GM19025 (cell line): ENCODE measurements around the gene ZNF281.
"Not testable (repeated sequence)": the region's sequence is repeated elsewhere in the genome, so short reads cannot be mapped to it uniquely, and the experiment has no call there.

Experiments used
- ATAC-seq: cut with Tn5 transposase; IDR thresholded peaks from one replicate; pipeline ENCODE4 v1.9.1; 2021; ENCODE audit warnings: mild to moderate bottlenecking, low read depth, moderate library complexity; ENCODE audit not compliant: unreplicated experiment

Gene ZNF281, protein sequence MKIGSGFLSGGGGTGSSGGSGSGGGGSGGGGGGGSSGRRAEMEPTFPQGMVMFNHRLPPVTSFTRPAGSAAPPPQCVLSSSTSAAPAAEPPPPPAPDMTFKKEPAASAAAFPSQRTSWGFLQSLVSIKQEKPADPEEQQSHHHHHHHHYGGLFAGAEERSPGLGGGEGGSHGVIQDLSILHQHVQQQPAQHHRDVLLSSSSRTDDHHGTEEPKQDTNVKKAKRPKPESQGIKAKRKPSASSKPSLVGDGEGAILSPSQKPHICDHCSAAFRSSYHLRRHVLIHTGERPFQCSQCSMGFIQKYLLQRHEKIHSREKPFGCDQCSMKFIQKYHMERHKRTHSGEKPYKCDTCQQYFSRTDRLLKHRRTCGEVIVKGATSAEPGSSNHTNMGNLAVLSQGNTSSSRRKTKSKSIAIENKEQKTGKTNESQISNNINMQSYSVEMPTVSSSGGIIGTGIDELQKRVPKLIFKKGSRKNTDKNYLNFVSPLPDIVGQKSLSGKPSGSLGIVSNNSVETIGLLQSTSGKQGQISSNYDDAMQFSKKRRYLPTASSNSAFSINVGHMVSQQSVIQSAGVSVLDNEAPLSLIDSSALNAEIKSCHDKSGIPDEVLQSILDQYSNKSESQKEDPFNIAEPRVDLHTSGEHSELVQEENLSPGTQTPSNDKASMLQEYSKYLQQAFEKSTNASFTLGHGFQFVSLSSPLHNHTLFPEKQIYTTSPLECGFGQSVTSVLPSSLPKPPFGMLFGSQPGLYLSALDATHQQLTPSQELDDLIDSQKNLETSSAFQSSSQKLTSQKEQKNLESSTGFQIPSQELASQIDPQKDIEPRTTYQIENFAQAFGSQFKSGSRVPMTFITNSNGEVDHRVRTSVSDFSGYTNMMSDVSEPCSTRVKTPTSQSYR

DNA sequence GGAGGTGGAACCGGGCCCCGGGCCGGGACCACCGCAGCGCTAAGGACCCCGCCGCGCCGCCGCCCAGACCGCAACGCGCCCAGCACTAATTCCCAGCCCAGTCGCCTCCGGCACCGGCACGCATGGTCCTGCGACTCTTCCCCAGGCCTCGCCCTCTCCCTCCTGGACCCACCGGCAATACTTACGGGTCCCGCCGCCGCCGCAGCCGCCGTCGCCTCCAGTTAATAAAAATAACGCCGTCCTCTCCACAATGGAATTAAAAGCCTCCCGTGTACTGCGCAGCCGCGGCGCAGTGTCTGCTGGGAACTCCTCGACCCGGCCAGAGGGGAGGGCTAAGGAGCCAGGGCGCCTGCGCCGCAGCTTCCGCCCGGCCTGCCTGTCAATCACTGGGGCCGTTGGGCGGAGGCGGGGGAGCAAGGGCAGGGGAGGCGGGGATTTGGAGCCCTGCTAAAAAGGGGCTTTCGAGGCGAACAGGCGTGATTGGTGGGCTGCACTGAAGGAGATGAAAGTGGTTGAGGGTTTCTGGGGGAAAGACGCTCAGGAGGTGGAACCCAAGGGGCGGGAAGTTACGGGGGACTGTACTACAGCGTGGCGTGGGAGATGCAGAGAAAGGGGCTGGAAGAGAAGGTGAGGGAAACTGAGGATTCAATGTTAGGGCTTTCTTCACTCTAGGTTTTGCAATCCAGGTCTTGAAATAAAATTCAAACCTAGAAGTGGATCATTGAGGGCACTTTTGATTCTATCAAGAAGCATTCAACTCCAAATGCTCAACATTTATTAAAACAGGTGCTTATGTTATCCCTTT, at the start of gene ZNF281:
ZNF281 (minus strand) TSS at position 276 of the 805 bp plus-strand sequence. CDS start 331 bp downstream, outside the sequence.
- peak; percentile 93 for ATAC-seq

DNA sequence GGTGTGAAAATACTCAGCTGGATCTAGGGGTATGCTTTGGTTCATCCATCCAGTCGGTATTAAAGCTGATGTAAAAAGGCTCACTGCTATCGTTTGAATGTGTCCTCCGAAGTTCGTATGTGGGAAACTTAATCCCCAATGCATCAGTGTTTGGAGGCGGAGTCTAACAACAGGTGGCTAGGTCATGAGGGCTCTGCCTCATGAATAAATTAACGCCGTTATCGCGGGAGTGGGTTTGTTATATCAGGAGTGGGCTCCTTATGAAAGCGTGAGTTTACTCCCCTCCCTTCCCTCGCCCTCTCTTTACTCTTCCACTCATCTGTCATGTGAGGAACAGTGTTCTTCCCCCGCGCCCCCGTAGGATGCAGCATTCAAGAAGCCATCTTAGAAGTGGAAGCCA, 48.9 kb upstream of the ZNF281 start:
- no peak for ATAC-seq

DNA sequence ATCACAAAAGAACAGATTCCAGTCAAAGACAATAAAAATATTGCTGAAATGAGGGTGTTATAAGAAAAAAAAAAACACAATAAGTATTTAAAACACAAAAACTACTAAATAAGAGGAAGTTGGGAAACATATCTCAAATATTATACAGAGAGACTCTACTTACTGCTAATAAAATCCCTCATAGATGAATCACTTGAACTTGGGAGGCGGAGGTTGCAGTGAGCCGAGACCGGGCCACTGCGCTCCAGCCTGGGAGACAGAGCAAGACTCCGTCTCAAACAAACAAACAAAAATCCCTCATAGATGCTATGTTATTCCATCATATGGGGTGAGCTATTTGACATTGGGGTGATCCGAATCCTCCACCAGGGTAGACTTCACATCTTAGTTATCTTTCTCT, 48.0 kb upstream of the ZNF281 start:
- no peak for ATAC-seq

DNA sequence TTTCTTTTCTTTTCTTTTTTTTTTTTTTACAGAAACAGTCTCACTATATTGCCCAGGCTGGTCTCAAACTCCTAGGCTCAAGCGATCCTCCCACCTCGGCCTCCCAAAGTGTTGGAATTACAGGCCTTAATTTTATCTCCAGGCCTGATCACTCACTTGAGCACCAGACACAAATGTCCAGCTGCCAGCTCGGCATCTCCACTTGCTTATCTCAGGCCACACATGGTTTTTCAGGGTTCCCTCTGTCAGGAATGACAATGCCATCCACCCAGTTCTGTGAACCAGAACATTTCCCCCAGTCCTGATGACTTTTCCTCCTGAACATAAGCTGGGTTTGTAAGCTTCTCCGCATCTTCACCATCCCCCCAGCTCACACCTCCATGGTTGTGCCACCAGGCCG, 44.6 kb upstream of the ZNF281 start:
- ATAC-seq: no peak

DNA sequence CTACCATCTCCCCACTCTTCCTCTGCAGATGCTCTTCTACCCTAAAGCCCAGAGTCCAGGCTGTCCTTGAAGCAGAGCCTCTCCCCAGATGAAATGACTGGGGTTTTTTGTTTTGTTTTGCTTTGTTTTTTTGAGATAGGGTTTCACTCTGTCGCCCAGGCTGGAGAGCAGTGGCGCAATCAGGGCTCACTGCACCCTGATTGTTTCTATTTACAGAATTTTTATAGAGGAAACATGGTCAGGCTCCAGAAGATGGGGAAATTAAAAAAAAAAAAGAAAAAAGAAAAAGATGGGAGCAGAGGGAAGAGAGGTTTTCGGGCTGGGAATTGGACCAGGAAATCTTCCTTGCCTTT, 43.7 kb upstream of the ZNF281 start:
- no peak for ATAC-seq

DNA sequence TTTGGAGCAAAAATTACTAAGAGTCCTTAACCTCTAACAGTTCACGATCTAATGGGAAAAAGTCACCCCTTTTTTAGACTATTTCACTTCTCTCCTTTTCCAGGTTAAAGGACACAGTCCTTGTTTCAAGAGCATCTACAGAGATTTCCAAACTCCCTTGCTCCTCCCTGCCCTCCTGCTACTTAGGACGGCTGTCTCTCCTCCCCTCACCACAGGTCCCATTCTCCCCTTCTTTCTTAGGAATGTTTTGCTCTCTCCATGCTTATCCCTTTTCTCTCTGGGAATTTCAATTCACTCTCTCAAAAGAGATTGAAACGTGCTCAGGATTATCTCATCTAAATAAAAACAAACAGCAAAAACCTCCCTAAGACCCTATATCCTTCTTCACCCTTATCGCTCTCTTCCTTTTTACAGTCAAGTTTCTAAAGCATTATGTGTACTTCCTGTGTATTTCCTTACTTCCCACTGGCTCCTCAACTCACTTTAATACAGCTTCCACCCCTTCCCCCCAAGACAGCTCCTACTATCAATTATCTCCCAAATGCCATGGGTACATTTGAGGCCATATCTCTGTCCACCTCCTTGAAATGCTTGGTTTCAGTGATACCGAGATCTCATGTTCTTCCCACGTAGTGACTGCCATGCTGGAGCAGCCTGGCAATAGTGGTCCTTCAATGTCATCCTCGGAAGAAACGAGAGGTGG, 43.2 kb upstream of the ZNF281 start:
- no peak for ATAC-seq

DNA sequence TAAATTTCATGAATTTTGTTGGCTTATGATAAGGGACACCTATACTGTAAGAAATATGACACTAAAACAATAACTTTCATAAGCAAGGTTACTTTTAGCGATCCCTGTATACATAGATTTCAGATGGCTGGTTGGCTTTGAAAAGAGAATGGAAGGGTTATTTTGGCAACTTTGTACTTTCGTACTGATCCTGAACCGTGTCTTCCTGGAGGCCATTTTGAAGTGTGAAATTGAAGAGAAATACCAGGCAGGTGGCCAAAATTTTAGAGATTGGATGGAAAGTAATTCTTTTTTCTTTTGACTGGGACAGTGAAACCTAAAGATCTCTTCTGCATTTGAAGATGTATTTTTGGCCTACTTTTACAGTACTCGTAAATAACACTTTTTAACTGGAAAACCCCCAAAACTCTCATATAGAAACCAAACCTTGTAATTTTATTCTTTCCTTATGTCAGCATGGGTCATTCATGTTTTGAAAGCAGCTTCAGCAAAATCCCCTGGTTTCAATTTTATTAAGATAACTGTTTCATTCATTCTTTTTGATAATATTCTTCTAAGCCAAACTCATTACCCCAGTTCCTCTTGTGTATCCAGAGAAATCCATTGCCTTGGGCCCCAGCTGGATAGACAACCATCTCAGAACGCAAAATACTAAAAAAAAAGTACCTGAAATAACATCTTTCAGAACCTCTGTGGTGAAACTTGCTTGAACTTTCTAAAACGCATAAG, 38.4 kb upstream of the ZNF281 start:
- peak; percentile 90 for ATAC-seq

DNA sequence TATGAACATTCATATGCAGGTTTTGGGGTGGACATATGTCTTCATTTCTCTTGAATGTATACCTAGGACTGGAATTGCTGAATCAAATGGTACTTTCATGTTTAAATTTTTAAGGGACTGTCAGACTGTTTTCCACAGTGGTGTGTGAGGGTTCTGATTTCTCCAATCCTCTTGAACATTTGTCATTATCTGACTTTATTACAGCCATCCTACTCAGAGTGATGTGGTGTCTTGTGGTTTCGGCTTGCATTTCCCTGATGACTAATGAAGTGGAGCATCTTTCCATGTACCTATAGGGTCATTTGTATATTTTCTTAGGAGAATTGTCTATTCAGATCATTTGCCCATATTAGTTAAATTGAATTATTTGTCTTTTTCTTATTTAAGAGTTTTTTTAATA, 35.4 kb upstream of the ZNF281 start:
- no peak for ATAC-seq

DNA sequence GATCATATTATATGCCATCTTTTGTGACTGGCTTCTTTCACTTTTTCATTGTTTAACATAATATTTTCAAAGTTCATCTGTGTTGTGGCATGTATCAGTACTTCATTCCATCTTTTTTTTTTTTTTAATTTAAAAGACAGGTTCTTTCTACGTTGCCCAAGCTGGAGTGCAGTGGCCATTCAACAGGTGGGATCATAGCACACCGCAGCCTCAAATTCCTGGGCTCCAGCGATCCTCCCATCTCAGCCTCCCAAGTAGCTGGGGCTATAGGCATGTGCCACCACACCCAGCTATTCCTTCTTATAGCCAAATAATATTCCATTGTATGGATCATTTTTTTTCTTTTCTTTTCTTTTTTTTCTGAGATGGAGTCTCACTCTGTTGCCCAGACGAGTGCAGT, 34.6 kb upstream of the ZNF281 start:
- ATAC-seq: no peak

DNA sequence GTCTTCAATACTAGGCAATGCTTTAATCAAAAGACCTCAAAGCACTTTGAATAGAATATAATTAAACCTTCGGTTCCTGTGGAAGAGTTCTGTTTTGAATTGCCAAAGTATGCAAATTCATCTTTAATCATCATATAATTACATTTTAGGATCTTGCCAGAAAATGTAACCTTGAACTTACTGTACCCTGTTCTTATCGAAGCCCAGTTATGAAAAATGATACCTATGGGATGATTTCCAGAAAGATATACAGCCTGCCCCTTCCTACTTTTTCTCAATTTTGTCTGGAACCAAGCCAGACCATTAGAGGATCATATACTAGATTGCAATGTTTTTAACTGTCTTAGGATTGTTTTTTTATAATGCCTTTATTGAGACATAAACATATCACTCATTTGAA, 34.0 kb upstream of the ZNF281 start:
- no peak for ATAC-seq

DNA sequence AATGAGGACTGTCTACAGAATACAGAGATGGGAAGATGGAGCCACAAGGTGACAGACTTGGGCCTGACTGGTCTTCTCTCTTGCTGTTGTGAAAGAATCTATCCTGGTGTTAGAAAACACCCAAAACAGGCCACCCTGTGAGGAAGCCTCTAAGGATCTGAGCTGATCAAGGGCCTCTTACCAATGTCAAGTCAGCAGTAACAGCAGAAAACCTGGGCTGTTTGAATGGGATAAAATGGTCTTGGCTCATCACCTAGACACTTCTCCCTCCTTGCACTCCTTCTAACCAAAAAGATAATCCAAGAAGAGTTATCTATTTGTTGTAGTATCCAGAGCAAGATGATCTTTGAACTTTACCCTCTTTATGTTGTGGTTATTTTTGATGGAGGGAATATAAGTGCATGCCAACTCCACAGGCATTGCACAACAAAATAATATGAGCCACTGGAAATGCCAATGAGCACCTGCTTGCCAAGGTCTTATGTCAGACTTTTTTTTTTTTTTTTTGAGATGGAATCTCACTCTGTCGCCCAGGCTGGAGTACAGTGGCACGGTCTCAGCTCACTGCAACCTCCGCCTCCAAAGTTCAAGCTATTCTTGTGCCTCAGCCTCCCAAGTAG, 32.8 kb upstream of the ZNF281 start:
- ATAC-seq: no peak

DNA sequence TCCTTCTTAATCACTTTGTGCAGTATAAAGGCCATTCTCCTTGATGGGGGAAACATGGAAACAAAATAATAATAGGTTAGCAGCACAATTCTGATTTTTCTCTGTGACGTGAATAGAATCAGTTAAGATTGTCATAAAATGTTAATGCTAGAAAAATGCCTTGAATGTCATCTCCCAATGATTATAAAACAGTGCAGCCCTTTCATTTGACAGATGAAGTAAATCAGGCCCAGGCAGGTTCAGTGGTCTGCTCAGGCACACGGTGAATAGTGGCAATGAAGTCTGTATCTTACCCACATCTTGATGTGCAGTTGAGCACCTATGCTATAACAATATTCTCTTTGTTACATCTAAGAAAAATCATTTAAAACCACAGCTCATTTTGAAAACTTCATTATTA, 32.2 kb upstream of the ZNF281 start:
- no peak for ATAC-seq

DNA sequence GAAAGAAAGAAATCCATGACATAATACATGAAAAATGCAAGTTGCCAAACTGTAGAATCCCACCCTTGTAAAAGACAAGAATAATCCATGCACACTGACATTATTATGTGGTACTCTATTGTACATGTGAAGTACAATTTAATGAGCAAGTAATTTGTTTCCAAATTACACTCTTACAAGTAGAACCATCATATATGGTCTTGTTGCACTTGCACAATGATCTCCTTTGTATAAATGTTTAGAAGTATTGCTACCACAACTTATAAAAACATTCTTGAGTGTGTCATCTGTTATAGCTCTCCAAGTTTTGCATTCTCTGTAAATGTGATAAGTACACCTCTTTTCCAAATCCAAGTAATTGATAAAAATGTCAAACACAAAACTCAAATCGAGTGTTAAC, 29.1 kb upstream of the ZNF281 start:
- no peak for ATAC-seq

DNA sequence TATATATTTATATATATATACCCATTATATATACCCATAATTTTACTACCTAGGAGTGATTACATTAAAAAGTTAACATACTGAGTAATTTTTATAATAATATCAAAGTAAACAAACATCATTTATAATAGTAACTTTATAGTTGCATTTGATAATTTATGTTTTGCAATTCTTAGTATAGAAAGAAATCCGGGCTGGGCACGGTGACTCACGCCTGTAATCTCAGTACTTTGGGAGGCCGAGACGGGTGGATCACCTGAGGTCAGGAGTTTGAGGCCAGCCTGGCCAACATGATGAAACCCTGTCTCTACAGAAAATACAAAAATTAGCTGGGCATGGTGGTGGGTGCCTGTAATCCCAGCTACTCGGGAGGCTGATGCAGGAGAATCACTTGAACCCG, 28.6 kb upstream of the ZNF281 start:
- not testable (repeated sequence) for ATAC-seq

DNA sequence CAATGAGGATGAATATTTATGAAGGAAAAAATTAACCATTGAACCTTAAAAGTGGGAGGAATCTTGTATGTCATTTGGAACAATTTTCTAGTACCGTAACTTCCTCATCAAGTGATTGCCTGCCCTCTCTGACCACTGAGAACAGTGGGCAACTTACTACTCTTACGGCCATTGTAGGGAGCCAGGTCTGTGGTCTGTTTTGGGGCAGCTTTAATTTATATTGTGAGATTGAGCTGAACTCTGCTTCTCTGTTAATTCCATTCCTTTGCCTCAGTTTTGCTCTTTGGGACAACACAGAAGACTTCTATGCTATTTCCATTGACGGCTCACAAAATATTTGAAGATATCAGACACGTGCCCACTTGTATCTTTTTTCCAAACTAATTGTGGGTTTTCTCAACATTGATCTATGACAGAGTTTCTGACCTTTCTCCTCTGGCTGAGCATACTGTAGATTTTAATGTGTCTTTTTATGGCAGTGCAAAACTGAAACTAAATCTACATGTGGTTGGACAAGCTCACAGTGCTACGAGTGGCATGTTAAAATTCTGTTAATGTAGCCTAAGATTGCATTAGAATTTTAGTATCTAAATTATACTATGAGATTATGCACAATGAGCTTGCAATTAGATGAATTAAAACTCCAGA, 27.8 kb upstream of the ZNF281 start:
- ATAC-seq: peak; percentile 67

DNA sequence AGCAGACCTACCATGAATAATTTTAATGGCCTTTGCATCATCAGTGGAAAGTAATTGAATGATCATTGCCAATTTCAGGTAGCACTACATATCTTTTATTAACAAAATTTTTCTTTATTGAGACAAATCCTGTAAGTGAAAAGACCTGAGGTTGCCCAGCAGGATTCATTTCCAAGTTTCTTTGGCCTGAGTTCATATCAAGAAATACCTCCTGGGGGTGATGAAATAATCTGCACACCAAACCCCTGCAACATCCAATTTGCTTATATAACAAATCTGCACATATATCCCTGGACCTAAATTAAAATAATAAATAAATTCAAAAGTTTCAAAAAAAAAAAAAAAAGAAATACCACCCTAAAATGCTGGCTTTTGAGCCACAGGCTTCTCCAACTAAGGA, 27.3 kb upstream of the ZNF281 start:
- no peak for ATAC-seq

DNA sequence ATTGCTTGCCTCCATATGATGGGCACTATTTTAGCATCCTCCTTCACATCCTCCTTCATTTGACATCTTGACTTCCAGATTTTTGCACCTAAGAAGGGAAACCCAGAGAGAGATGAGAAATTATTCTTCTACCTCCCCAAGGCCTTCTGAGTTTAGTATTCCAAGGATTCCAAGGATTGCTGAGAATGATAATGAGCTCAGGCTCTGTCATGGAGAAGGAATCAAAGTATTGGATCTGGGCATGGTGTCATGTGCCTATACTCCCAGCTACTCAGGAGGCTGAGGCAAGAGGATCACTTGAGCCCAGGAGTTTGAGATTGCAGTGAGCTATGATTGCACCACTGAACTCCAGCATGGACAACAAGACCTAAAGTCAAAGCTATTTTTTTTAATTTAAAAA, 26.6 kb upstream of the ZNF281 start:
- ATAC-seq: no peak

DNA sequence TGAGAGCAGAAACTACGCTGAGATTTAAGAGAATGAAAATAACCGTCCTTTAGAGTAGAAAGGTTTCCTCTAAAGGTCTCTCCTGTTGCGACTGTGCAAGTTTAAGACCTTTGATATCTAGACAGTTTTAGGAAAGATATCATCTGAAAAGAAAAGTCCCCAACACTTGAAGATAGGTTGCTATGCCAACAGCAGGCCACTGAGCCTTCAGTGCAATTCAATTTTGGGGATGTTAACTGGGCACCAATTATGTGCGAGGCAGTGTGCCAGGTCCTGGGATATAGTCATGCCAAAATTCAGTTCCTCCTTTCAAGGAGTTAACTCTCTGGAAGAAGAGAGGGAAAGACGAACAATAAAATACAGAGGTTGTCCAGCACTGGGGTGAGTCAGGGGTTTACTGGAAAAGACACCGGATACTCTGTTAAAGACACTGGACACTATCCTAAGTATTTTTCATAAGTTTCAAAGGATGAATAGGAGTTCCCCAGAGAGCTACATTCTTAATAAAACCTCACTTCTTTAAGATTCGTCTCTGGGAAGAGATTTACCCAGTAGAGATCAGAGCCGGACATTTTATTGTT, 25.5 kb upstream of the ZNF281 start:
- no peak for ATAC-seq
